GM12865 (cell line): ENCODE results near the gene NINJ1.
A peak's percentile ranks its signal among the peaks of the same experiment; 100 is the strongest.

ENCODE experiments used
- DNase-seq: peaks from one replicate; pipeline ENCODE4 v3.0.0; 2010; ENCODE audit warnings: low read depth
- H3K4me3 ChIP-seq: 2 replicates; pipeline ENCODE4 v1.5.1; 2011; ENCODE audit warnings: mild to moderate bottlenecking, low read depth, low read length, control low read depth
- CTCF ChIP-seq: IDR thresholded peaks from 2 replicates; pipeline ENCODE4 v1.5.1; 2011; ENCODE audit warnings: low read length, control low read depth, low read depth, inconsistent platforms; ENCODE audit not compliant: insufficient read depth; ENCODE audit errors: missing control alignments

NINJ1 gene

GRCh38 chr9:93137362-93137761 is 3.3 kb upstream of the NINJ1 start:
- H3K4me3 ChIP-seq = no peak overlapping the region
- no peak for DNase-seq
- no peak for TF ChIP-seq CTCF

- H3K4me3 ChIP-seq = no peak overlapping the region
- DNase-seq = no peak
Observed at GRCh38 chr9:93136011-93136440, 2.0 kb upstream of the NINJ1 start.

GRCh38 chr9:93134740-93135444 is 841 bp upstream of the NINJ1 start:
- DNase-seq = no peak
- no peak for TF ChIP-seq CTCF
- peak overlapping the region; percentile 76 for H3K4me3 ChIP-seq

More at GRCh38 chr9:93136011-93136440, 2.0 kb upstream of the NINJ1 start:
- TF ChIP-seq CTCF = no peak

GRCh38 chr9:93133681-93134014 is 403 bp downstream of the NINJ1 start:
- H3K4me3 ChIP-seq = peak overlapping the region; percentile 76
- TF ChIP-seq CTCF = no peak
- no peak for DNase-seq

GRCh38 chr9:93132946-93133680 is 938 bp downstream of the NINJ1 start:
- H3K4me3 ChIP-seq = peak overlapping the region; percentile 76
- no peak for TF ChIP-seq CTCF
- peak; percentile 74 for DNase-seq

GRCh38 chr9:93132287-93132927 is 1.6 kb downstream of the NINJ1 start:
- TF ChIP-seq CTCF = no peak
- H3K4me3 ChIP-seq = peak overlapping the region; percentile 76
- DNase-seq = no peak
